ENCODE results near the gene FBRS. TPM values are rescaled to one million over a fixed set of nuclear protein-coding genes. Genes with fewer than 3 reads are reported as not detected.

Gene FBRS
- total RNA-seq, 1 donor from 2014 or later = 75.0 TPM

DNA sequence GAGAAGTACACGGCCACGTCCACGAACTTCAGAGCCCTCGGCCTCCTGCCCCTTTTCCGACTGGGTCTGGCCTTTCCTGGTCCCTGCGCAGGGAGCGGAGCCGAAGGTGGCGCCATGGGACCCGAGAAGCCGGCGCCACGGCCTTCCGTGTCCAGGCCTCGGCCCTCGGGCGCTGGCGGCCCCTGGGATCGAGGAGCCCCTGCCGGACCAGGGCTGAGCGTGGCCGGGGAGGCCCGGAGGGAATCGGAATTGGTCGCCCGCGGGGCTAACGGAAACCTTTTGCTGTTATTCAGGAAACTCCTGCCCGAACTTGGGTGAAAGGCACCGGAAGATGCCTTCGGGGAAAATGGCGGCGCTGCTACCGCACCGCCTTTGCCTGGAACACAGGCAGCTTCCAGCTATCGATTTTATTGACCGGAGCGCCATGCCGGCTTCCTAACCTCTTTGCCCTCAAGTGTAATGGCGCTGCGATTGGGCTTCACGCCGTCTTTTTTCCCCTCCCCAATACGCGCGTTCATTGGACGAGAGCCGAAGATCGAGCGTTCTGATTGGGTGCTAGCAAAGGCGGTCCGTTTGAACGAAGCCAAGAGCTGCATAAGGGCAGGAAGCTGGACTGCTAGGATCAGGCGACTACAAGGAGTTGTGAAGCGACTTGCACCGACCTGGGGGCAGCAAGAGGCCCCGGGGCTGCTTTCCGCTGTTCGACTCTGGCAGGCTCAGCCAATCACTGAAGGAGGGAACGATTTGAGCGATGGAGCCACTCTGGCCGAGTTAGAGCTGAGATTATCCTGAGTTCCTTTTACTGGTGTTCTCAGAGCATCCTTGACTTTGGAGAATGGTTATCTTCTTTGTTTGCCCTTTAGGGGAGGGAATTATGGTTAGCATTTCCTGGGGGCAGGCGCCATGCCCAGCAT, 48.0 kb upstream of the FBRS start, which contains the start of gene ZNF689:
TSS of gene ZNF689 (minus strand) at position 464 of the 914 bp plus-strand sequence. CDS start at position 116, 348 bp downstream.
- H3K27ac Mint-ChIP-seq (ENCODE audit: unreplicated experiment) = peak within 1 kb of the TSS; percentile 95
- TF ChIP-seq, protein P1, sequence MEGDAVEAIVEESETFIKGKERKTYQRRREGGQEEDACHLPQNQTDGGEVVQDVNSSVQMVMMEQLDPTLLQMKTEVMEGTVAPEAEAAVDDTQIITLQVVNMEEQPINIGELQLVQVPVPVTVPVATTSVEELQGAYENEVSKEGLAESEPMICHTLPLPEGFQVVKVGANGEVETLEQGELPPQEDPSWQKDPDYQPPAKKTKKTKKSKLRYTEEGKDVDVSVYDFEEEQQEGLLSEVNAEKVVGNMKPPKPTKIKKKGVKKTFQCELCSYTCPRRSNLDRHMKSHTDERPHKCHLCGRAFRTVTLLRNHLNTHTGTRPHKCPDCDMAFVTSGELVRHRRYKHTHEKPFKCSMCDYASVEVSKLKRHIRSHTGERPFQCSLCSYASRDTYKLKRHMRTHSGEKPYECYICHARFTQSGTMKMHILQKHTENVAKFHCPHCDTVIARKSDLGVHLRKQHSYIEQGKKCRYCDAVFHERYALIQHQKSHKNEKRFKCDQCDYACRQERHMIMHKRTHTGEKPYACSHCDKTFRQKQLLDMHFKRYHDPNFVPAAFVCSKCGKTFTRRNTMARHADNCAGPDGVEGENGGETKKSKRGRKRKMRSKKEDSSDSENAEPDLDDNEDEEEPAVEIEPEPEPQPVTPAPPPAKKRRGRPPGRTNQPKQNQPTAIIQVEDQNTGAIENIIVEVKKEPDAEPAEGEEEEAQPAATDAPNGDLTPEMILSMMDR (IDR thresholded peaks at IDR 0.05; ENCODE audit: insufficient read depth, low read depth, low read length) = no peak
- no peak for TF ChIP-seq EZH2 (IDR thresholded peaks at IDR 0.05; ENCODE audit: insufficient read depth, low read length)
- peak; percentile 9 for FAIRE-seq

GRCh38 chr16:30615358-30616091, 42.7 kb upstream of the FBRS start:
- no peak for DNase-seq (ENCODE audit: low read depth)

More for the DNA sequence above, 48.0 kb upstream of the FBRS start, which contains the start of gene ZNF689:
- peak within 1 kb of the TSS; percentile 86 for H3K27ac ChIP-seq (ENCODE audit: low read depth, low read length)
- H3K9ac ChIP-seq (ENCODE audit: low read length) = peak within 1 kb of the TSS; percentile 96
- no peaks in the 10 kb centered on the region for H3K36me3 ChIP-seq (ENCODE audit: insufficient read depth, low read length)
- Mint-ChIP-seq H3K9me3 (ENCODE audit: unreplicated experiment) (no peaks in the 10 kb centered on the region), H3K4me3 (ENCODE audit: unreplicated experiment) (peak within 1 kb of the TSS; percentile 92), H3K36me3 (ENCODE audit: low read depth, unreplicated experiment) (no peaks in the 10 kb centered on the region), H3K4me1 (ENCODE audit: low read depth, unreplicated experiment) (no peaks in the 10 kb centered on the region), H3K27me3 (ENCODE audit: low read depth, unreplicated experiment) (no peaks in the 10 kb centered on the region)
- peak; percentile 90 for DNase-seq (ENCODE audit: low read depth)
- no peaks in the 10 kb centered on the region for H3K27me3 ChIP-seq (ENCODE audit: insufficient read depth, low read length)
- H4K20me1 ChIP-seq (ENCODE audit: insufficient read depth, low read length) = no peaks in the 10 kb centered on the region
- H3K9me3 ChIP-seq (ENCODE audit: insufficient read depth, low read depth, low read length) = no peaks in the 10 kb centered on the region
- peak within 1 kb of the TSS; percentile 84 for H3K4me2 ChIP-seq (ENCODE audit: low read length)
- peak within 1 kb of the TSS; percentile 86 for H3K4me3 ChIP-seq (ENCODE audit: insufficient read depth, low read depth, low read length)
- H3K79me2 ChIP-seq (ENCODE audit: insufficient read depth, low read length) = peaks cover 16% of the 10 kb centered on the region
- peak within 1 kb of the TSS; percentile 97 for H2AFZ ChIP-seq (ENCODE audit: low read depth, low read length)
- peaks cover 2% of the 10 kb centered on the region for H3K4me1 ChIP-seq (ENCODE audit: insufficient read depth, low read length)

More at GRCh38 chr16:30615358-30616091, 42.7 kb upstream of the FBRS start:
- no peak for FAIRE-seq
- H3K27me3 ChIP-seq (ENCODE audit: insufficient read depth, low read length) = no peaks in the 10 kb centered on the region
- no peaks in the 10 kb centered on the region for H3K9me3 Mint-ChIP-seq (ENCODE audit: unreplicated experiment)
- no peak overlapping the region for H3K9ac ChIP-seq (ENCODE audit: low read length)
- H2AFZ ChIP-seq (ENCODE audit: low read depth, low read length) = no peak overlapping the region
- H3K27ac Mint-ChIP-seq (ENCODE audit: unreplicated experiment) = no peak overlapping the region
- H3K9me3 ChIP-seq (ENCODE audit: insufficient read depth, low read depth, low read length) = peaks cover 4% of the 10 kb centered on the region
- no peak overlapping the region for H3K27ac ChIP-seq (ENCODE audit: low read depth, low read length)
- no peaks in the 10 kb centered on the region for H3K4me1 Mint-ChIP-seq (ENCODE audit: low read depth, unreplicated experiment)
- no peaks in the 10 kb centered on the region for H3K79me2 ChIP-seq (ENCODE audit: insufficient read depth, low read length)
- no peak overlapping the region for H3K4me3 Mint-ChIP-seq (ENCODE audit: unreplicated experiment)
- no peak for TF ChIP-seq EZH2 (IDR thresholded peaks at IDR 0.05; ENCODE audit: insufficient read depth, low read length)
- TF ChIP-seq, protein P1 (IDR thresholded peaks at IDR 0.05; ENCODE audit: insufficient read depth, low read depth, low read length) = peak; percentile 25
- H3K4me2 ChIP-seq (ENCODE audit: low read length) = no peak overlapping the region
- no peak overlapping the region for H3K4me3 ChIP-seq (ENCODE audit: insufficient read depth, low read depth, low read length)
- peaks cover 2% of the 10 kb centered on the region for H3K27me3 Mint-ChIP-seq (ENCODE audit: low read depth, unreplicated experiment)
- H3K4me1 ChIP-seq (ENCODE audit: insufficient read depth, low read length) = peaks cover under 1% of the 10 kb centered on the region
- no peaks in the 10 kb centered on the region for H4K20me1 ChIP-seq (ENCODE audit: insufficient read depth, low read length)
- no peaks in the 10 kb centered on the region for H3K36me3 ChIP-seq (ENCODE audit: insufficient read depth, low read length)
- H3K36me3 Mint-ChIP-seq (ENCODE audit: low read depth, unreplicated experiment) = no peaks in the 10 kb centered on the region

Data from astrocyte (in vitro differentiated cells and primary cell).